ENCODE measurements around the gene CREB3L1.

CREB3L1 gene

DNA sequence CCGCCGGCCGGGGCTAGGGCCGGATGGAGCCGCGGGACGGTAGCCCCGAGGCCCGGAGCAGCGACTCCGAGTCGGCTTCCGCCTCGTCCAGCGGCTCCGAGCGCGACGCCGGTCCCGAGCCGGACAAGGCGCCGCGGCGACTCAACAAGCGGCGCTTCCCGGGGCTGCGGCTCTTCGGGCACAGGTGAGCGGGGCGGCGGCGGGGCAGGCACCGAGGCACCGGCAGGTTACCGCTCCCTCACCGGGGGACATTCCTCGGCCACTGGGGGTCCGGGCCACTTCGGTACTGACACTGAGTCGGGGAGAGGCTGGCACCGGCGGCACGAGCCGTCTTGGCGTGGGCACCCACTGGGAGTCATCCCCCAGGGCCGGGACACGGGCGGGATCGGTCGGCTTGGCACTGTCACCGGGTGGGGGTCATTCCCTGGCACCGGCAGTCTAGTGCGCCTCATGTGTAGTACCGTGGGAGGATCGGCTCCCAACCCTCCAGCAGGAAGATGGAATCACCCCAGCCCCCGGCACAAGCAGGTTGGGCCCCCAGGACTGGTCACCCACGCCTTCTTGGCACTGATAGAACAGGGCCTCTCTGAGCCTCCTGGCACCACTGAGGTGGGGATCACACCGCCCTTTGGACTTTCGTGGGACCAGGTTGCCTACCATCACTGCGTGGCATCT, 70.3 kb downstream of the CREB3L1 start:
- DNase-seq = no peak

DNA sequence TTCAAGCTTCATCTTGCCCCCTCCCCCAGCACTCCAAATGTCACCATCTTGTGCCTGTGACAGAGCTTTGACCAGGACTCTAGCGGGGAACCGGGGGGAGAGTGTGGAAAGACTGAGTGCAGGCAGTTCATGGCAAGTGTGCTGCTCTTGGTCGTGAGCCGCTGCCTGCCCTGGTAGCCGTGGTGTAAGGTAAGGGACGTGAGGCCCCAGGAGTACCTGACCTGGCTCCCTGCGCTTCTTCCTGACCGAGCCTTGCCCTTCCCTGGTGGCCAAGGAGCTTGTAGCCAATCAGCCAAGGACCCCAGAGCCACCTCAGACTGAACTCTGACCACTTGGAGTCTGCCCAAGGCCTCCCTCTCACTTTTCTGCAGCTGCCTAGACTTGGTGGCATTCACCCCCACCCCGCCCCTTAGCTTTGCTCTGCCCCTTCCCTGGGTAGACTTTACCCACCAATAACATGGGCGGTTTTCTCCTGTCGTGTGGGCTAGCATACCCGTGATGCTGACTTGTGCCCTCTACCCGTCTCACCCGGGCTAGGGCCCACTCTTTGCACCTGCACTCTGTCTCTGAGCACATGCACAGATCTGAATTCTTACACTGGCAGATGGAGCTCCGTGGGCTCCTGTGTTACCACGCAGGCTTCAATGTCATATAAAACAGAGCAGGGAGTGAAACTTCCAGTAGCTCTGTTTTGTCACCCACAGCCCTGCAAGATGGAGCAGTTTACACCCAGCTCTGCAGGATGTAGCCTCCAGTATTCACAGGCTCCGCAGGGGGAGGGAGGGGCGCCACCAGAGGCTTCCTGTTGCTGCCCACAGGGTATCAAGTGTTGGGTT, 71.3 kb downstream of the CREB3L1 start:
- DNase-seq = no peak

DNA sequence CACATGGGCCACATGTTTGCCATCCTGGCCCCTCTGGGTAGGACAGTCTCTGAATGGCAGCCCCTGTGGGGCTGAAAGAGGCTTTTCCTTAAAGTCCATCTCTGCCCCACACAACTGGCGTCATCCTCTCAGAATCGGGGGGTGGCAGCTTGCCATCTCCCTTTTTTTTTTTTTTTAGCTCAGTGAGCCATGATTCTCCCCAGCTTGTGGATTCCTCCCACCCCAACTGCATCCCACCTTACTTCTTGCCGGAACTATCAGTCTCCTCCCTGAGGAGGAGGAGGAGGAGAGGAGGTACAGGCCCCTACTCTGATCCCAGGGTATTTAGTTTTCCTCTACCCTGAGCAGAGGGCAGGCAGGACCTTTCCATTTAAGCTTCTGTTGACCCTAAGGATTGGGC, 73.2 kb downstream of the CREB3L1 start:
- DNase-seq = no peak

GRCh38 chr11:46351148-46351547, 73.7 kb downstream of the CREB3L1 start:
- DNase-seq = no peak

DNA sequence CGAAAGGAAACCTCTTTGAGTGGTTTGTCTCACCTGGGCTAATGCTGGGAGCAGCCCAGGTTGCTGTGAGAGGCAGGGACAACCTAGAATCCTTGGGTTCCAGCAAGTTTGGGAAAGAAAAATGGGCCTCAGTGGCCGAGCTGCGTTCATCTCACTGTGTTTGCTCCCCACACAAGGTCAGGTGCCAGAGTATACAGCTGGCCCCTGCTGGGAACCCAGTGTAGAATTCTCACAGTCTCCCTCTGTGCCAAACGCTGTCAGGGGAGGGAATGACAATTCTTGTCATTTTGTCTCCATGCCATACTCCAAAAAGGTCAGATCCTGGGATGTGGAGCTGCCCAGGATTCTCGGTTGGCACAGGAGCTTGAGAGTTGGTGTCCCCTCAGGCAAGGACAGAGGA, 74.1 kb downstream of the CREB3L1 start:
- no peak for DNase-seq

- DNase-seq = no peak
Measured at GRCh38 chr11:46352063-46352841, 74.8 kb downstream of the CREB3L1 start.

DNA sequence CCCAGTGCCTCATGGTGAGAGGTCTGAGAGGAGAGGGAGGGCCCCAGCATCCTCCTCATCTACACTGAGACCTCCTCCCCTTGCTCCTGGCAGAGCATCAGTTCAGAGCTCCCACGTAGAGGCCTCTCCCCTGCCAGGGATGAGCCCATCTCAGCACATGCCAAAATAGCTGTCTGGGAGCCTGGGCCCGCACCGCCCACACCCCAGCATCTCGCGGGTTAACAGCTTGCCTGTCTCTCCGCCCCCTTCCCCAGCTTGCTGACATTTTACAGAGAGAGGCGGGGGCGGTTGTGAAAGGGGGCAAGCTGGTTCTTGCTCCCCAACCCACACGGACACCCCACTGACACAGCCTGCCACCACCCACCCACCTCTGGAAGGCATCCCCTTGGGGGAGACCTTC, 76.2 kb downstream of the CREB3L1 start:
- no peak for DNase-seq

DNA sequence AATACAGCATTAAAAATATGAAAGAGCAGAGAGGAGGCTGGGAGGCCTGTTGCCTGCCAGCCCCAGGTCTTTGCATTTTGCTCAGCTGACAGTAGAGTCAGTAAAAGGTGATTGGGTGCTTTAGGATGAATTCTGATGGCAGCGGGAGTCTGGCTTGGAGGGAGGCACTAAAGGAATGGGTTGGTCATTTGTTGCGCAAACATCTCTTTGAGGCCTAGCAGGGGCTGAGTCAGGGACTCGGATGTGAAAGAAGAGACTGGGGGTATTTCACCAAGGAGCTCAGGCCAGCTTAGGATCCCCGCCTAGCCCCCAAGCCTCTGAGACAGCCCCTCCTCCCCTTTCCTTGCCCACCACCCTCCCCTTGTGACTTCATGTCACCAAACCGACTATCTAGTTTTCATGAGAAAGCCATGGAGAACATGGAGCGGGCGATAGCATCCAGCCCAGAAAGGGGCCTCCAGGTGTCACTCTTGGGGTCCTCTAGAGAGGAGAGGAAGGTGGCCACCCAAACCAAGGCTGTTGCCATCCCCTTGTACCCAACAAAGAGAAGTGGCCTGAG, 79.5 kb downstream of the CREB3L1 start:
- no peak for DNase-seq

- no peak for DNase-seq
Measured at GRCh38 chr11:46357483-46357936, 80.0 kb downstream of the CREB3L1 start.

DNA sequence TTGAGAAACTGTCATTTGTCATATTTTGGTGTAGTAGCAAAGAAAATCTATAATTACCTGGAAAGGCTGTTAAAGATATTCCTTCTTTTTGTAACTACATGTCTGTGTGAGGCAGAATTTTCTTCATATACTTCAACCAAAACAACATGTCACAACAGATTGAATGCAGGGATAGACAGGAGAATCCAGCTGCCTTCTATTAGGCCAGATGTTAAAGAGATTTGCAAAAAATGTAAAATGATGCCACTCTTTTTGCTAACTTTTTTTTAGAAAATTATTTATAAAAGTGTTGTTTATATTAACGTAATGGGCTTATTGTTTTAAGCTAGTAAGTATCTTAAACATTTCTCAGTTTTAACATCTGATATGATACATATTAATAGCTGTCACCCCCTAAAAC, 82.5 kb downstream of the CREB3L1 start:
- DNase-seq = no peak

GRCh38 chr11:46360878-46361277, 83.4 kb downstream of the CREB3L1 start:
- DNase-seq = no peak

DNA sequence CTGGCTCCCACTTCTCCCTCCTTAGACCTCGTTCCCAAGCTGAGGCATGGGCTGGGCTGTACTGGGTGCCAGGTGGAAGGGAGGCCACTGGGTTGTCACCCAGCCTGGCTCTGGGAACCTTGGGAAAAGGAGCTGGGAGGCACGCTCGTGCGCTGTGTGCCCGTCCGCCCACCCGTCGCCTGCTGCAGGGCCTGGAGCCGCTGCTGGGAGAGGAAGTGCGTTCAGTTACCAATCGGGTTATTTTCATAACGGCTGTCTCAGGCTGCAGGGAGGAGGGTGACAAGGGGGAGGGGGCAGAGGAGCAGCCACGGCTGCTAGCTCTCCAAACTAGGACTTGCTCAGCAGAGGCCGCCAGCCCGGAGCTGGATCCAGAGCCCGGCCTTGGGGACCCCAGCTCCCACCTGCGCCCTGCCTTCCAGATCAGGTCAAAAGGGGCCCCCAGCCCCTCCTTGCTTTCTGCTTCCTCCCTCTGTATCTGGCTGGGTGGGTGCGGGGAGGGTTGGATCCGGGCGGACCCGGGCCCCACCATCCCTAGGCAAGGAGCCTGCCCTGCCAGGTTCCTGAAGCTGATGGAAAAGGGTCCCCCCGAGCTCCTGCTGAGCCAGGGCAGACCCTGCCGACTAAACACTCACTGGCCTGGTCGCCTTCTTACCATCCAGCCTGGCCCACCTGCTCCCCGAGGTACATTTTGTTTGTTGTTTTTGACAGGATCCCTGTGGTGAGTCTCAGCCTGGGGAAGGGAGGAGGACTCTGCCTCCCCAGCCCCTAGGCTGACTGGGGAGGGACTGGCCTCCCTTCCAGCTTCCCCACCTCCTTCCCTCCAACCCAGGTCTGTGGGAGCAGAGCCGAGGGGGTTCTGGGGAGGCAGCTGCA, 84.1 kb downstream of the CREB3L1 start:
- DNase-seq = peak; percentile 83

DNA sequence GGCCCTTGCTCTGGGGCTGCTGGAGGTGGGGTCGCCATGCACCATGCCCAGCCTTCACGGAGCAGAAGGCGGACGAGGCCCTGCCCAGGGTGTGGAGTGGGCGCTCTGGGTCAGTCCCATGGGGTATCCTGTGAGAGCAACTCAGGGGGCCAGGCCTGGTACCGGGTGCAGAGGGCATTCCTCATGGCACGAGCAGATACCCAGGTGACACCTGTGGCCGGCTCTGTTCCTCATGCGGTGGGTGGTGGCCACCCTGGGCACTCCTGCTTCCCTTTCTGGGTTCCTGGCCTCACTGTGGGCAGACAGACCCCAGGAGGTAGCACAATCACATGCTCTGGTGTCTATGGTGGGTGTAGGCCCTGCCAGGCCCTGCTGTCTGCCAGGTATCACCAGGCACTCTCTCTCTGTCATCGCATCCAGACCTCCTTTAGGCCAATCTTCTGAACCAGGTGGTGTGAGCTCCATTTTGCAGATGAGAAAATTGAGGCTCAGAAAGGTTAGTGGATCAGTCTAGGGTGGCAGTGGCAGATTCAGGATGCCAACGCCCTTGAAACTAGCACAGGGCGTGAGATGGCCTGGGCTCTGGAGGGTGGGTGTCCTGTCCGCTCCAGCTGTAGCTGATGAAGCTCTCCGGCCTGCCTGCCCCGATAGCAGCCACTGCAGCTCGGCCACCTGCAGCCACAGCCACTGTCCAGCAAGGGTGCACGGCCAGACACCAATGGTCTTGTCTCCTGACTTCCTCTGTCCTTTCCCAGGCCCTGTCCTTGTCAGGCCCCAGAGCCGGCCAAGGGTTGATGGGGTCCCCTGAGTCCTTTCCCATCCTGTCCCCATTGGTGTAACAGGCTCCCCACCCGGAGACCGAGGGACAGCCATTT, 84.9 kb downstream of the CREB3L1 start:
- no peak for DNase-seq

GRCh38 chr11:46363031-46363407, 85.6 kb downstream of the CREB3L1 start:
- no peak for DNase-seq

GRCh38 chr11:46363455-46364005, 86.1 kb downstream of the CREB3L1 start:
- no peak for DNase-seq

GRCh38 chr11:46364056-46364455, 86.6 kb downstream of the CREB3L1 start:
- DNase-seq = no peak

- DNase-seq = no peak
Measured at GRCh38 chr11:46364791-46365190, 87.3 kb downstream of the CREB3L1 start.

GRCh38 chr11:46366260-46366659, 88.8 kb downstream of the CREB3L1 start:
- DNase-seq = no peak

- no peak for DNase-seq
Measured at GRCh38 chr11:46366661-46367161, 89.2 kb downstream of the CREB3L1 start.

GRCh38 chr11:46367244-46367915, 89.9 kb downstream of the CREB3L1 start:
- DNase-seq = peak; percentile 78

Measured in left hindlimb (tissue), 1 donor.